Measurements from ENCODE around the gene DUS1L.

Gene DUS1L

GRCh38 chr17:82054351-82055022 is 11.1 kb downstream of the DUS1L start:
- H3K4me1 Mint-ChIP-seq (ENCODE audit: low read depth), result peaks cover 36% of the 10 kb centered on the region
- H3K4me3 Mint-ChIP-seq, result no peak overlapping the region
- H3K27me3 Mint-ChIP-seq, result no peaks in the 10 kb centered on the region
- no peak overlapping the region for H3K27ac Mint-ChIP-seq
- intact Hi-C loops (cut with micrococcal nuclease), result no loop called here
- peaks cover 83% of the 10 kb centered on the region for H3K36me3 Mint-ChIP-seq (ENCODE audit: low read depth)
- no peaks in the 10 kb centered on the region for H3K9me3 Mint-ChIP-seq

- intact Hi-C loops (cut with micrococcal nuclease), result no loop called here
- H3K36me3 Mint-ChIP-seq (ENCODE audit: low read depth), result peaks cover 83% of the 10 kb centered on the region
- no peaks in the 10 kb centered on the region for H3K27me3 Mint-ChIP-seq
- H3K4me1 Mint-ChIP-seq (ENCODE audit: low read depth), result peaks cover 42% of the 10 kb centered on the region
- no peaks in the 10 kb centered on the region for H3K9me3 Mint-ChIP-seq
- peak overlapping the region; percentile 84 for H3K4me3 Mint-ChIP-seq
- peak overlapping the region; percentile 41 for H3K27ac Mint-ChIP-seq
Observed at GRCh38 chr17:82053556-82054263, 11.9 kb downstream of the DUS1L start.

GRCh38 chr17:82053130-82053529 is 12.5 kb downstream of the DUS1L start:
- peaks cover 83% of the 10 kb centered on the region for H3K36me3 Mint-ChIP-seq (ENCODE audit: low read depth)
- peaks cover 46% of the 10 kb centered on the region for H3K4me1 Mint-ChIP-seq (ENCODE audit: low read depth)
- H3K9me3 Mint-ChIP-seq, result no peaks in the 10 kb centered on the region
- intact Hi-C loops (cut with micrococcal nuclease), result no loop called here
- no peaks in the 10 kb centered on the region for H3K27me3 Mint-ChIP-seq
- H3K4me3 Mint-ChIP-seq, result peak overlapping the region; percentile 84
- H3K27ac Mint-ChIP-seq, result peak overlapping the region; percentile 79

GRCh38 chr17:82052638-82053059 is 13.0 kb downstream of the DUS1L start:
- H3K4me3 Mint-ChIP-seq, result peak overlapping the region; percentile 84
- H3K36me3 Mint-ChIP-seq (ENCODE audit: low read depth), result peaks cover 83% of the 10 kb centered on the region
- intact Hi-C loops (cut with micrococcal nuclease), result no loop called here
- H3K27me3 Mint-ChIP-seq, result no peaks in the 10 kb centered on the region
- no peaks in the 10 kb centered on the region for H3K9me3 Mint-ChIP-seq
- H3K4me1 Mint-ChIP-seq (ENCODE audit: low read depth), result peaks cover 46% of the 10 kb centered on the region
- H3K27ac Mint-ChIP-seq, result peak overlapping the region; percentile 79

- Mint-ChIP-seq H3K27ac (peak within 1 kb of the TSS; percentile 87), H3K27me3 (no peaks in the 10 kb centered on the region), H3K4me1 (ENCODE audit: low read depth) (peaks cover 46% of the 10 kb centered on the region), H3K4me3 (peak within 1 kb of the TSS; percentile 94), H3K9me3 (no peaks in the 10 kb centered on the region), H3K36me3 (ENCODE audit: low read depth) (peaks cover 83% of the 10 kb centered on the region)
- intact Hi-C loops (cut with micrococcal nuclease), result loop anchor here (1.0 kb wide), 1 partner anchor 15 kb away; the partner anchor contains the start of gene DCXR
Observed at GRCh38 chr17:82051776-82052637, 13.6 kb downstream of the DUS1L start, which contains the start of the genes GPS1 and RFNG. GPS1 (plus strand) TSS chr17:82051898; CDS start chr17:82051932, 34 bp downstream. RFNG (minus strand) TSS chr17:82051811; CDS start chr17:82051766, 45 bp downstream.

GRCh38 chr17:82050761-82051641 is 14.6 kb downstream of the DUS1L start:
- intact Hi-C loops (cut with micrococcal nuclease), result loop anchor here (1.0 kb wide), 1 partner anchor 14 kb away; the partner anchor contains the start of gene DCXR
- H3K4me3 Mint-ChIP-seq, result peak overlapping the region; percentile 94
- H3K9me3 Mint-ChIP-seq, result no peaks in the 10 kb centered on the region
- peak overlapping the region; percentile 87 for H3K27ac Mint-ChIP-seq
- H3K27me3 Mint-ChIP-seq, result no peaks in the 10 kb centered on the region
- H3K4me1 Mint-ChIP-seq (ENCODE audit: low read depth), result peaks cover 46% of the 10 kb centered on the region
- peaks cover 79% of the 10 kb centered on the region for H3K36me3 Mint-ChIP-seq (ENCODE audit: low read depth)

- Mint-ChIP-seq H3K36me3 (ENCODE audit: low read depth) (peaks cover 72% of the 10 kb centered on the region), H3K9me3 (no peaks in the 10 kb centered on the region), H3K27ac (peak overlapping the region; percentile 87), H3K4me3 (peak overlapping the region; percentile 94), H3K27me3 (no peaks in the 10 kb centered on the region), H3K4me1 (ENCODE audit: low read depth) (peaks cover 46% of the 10 kb centered on the region)
- intact Hi-C loops (cut with micrococcal nuclease), result no loop called here
Observed at GRCh38 chr17:82050152-82050760, 15.3 kb downstream of the DUS1L start.

- H3K9me3 Mint-ChIP-seq, result no peaks in the 10 kb centered on the region
- peaks cover 46% of the 10 kb centered on the region for H3K4me1 Mint-ChIP-seq (ENCODE audit: low read depth)
- no peaks in the 10 kb centered on the region for H3K27me3 Mint-ChIP-seq
- H3K27ac Mint-ChIP-seq, result no peak overlapping the region
- peaks cover 64% of the 10 kb centered on the region for H3K36me3 Mint-ChIP-seq (ENCODE audit: low read depth)
- no peak overlapping the region for H3K4me3 Mint-ChIP-seq
- intact Hi-C loops (cut with micrococcal nuclease), result no loop called here
Observed at GRCh38 chr17:82049521-82049971, 16.1 kb downstream of the DUS1L start.

GRCh38 chr17:82049106-82049505 is 16.5 kb downstream of the DUS1L start:
- Mint-ChIP-seq H3K4me1 (ENCODE audit: low read depth) (peaks cover 43% of the 10 kb centered on the region), H3K27ac (no peak overlapping the region), H3K27me3 (no peaks in the 10 kb centered on the region), H3K9me3 (no peaks in the 10 kb centered on the region), H3K36me3 (ENCODE audit: low read depth) (peaks cover 60% of the 10 kb centered on the region), H3K4me3 (no peak overlapping the region)
- intact Hi-C loops (cut with micrococcal nuclease), result no loop called here

GRCh38 chr17:82048571-82048971 is 17.0 kb downstream of the DUS1L start:
- Mint-ChIP-seq H3K36me3 (ENCODE audit: low read depth) (peaks cover 55% of the 10 kb centered on the region), H3K4me3 (no peak overlapping the region), H3K4me1 (ENCODE audit: low read depth) (peaks cover 38% of the 10 kb centered on the region), H3K27me3 (no peaks in the 10 kb centered on the region), H3K9me3 (no peaks in the 10 kb centered on the region), H3K27ac (peak overlapping the region; percentile 54)
- intact Hi-C loops (cut with micrococcal nuclease), result no loop called here

- peak overlapping the region; percentile 54 for H3K27ac Mint-ChIP-seq
- H3K9me3 Mint-ChIP-seq, result no peaks in the 10 kb centered on the region
- peaks cover 32% of the 10 kb centered on the region for H3K4me1 Mint-ChIP-seq (ENCODE audit: low read depth)
- H3K27me3 Mint-ChIP-seq, result no peaks in the 10 kb centered on the region
- intact Hi-C loops (cut with micrococcal nuclease), result no loop called here
- H3K36me3 Mint-ChIP-seq (ENCODE audit: low read depth), result peaks cover 49% of the 10 kb centered on the region
- H3K4me3 Mint-ChIP-seq, result no peak overlapping the region
Observed at GRCh38 chr17:82047914-82048570, 17.6 kb downstream of the DUS1L start.

GRCh38 chr17:82047379-82047778 is 18.2 kb downstream of the DUS1L start:
- no peak overlapping the region for H3K4me3 Mint-ChIP-seq

More at GRCh38 chr17:82047379-82047778, 18.2 kb downstream of the DUS1L start:
- H3K4me1 Mint-ChIP-seq (ENCODE audit: low read depth), result peaks cover 26% of the 10 kb centered on the region
- intact Hi-C loops (cut with micrococcal nuclease), result no loop called here
- H3K27me3 Mint-ChIP-seq, result no peaks in the 10 kb centered on the region
- H3K27ac Mint-ChIP-seq, result no peak overlapping the region
- no peaks in the 10 kb centered on the region for H3K9me3 Mint-ChIP-seq
- peaks cover 47% of the 10 kb centered on the region for H3K36me3 Mint-ChIP-seq (ENCODE audit: low read depth)
